NCI-H2227 treated with DMSO at 0.1 percent for 48 hours (cell line): ENCODE data around the gene CNKSR2.

Experiments used
- DNase-seq: peaks from one replicate; lab custom pipeline; 2025; lab: John Stamatoyannopoulos, UW

The CNKSR2 gene

GRCh38 chrX:21612154-21612553 lies 237.9 kb downstream of the CNKSR2 start:
- DNase-seq = no peak

GRCh38 chrX:21616386-21616785 lies 242.2 kb downstream of the CNKSR2 start:
- DNase-seq = no peak

- DNase-seq = no peak
Observed at GRCh38 chrX:21620234-21620633, 246.0 kb downstream of the CNKSR2 start.

- DNase-seq = no peak
Observed at GRCh38 chrX:21623778-21624501, 249.7 kb downstream of the CNKSR2 start.

GRCh38 chrX:21632027-21632426 lies 257.8 kb downstream of the CNKSR2 start:
- DNase-seq = peak; percentile 42

GRCh38 chrX:21638311-21638710 lies 264.1 kb downstream of the CNKSR2 start:
- DNase-seq = no peak

- DNase-seq = no peak
Observed at GRCh38 chrX:21639775-21640174, 265.6 kb downstream of the CNKSR2 start.

- DNase-seq = no peak
Observed at GRCh38 chrX:21645431-21645830, 271.2 kb downstream of the CNKSR2 start.

GRCh38 chrX:21645886-21646285 lies 271.7 kb downstream of the CNKSR2 start:
- DNase-seq = peak; percentile 83

GRCh38 chrX:21655901-21656586 lies 281.8 kb downstream of the CNKSR2 start:
- DNase-seq = no peak

- no peak for DNase-seq
Observed at GRCh38 chrX:21656587-21657317, 282.5 kb downstream of the CNKSR2 start.

- DNase-seq = no peak
Observed at GRCh38 chrX:21657318-21658151, 283.3 kb downstream of the CNKSR2 start.

GRCh38 chrX:21658152-21658737 lies 284.0 kb downstream of the CNKSR2 start, which contains the start of gene KLHL34:
Gene KLHL34, minus strand, starts transcription at chrX:21658330. Its CDS starts 542 bp downstream, at chrX:21657788.
- no peak for DNase-seq

GRCh38 chrX:21658746-21659145 lies 284.5 kb downstream of the CNKSR2 start:
- DNase-seq = no peak

GRCh38 chrX:21659320-21659719 lies 285.1 kb downstream of the CNKSR2 start:
- no peak for DNase-seq

GRCh38 chrX:21660156-21660555 lies 285.9 kb downstream of the CNKSR2 start:
- no peak for DNase-seq

GRCh38 chrX:21661316-21661715 lies 287.1 kb downstream of the CNKSR2 start:
- DNase-seq = no peak

GRCh38 chrX:21662761-21663160 lies 288.5 kb downstream of the CNKSR2 start:
- DNase-seq = no peak

GRCh38 chrX:21666252-21666651 lies 292.0 kb downstream of the CNKSR2 start:
- DNase-seq = no peak

GRCh38 chrX:21666679-21667078 lies 292.5 kb downstream of the CNKSR2 start:
- DNase-seq = no peak

- no peak for DNase-seq
Observed at GRCh38 chrX:21674430-21675186, 300.4 kb downstream of the CNKSR2 start.
